ENCODE results near the gene FREM1. TPM values are rescaled to one million over a fixed set of nuclear protein-coding genes. Genes with fewer than 3 reads are reported as not detected.

Gene FREM1
- total RNA-seq, 1 donor from 2014 or later, result 0.52 TPM

DNA sequence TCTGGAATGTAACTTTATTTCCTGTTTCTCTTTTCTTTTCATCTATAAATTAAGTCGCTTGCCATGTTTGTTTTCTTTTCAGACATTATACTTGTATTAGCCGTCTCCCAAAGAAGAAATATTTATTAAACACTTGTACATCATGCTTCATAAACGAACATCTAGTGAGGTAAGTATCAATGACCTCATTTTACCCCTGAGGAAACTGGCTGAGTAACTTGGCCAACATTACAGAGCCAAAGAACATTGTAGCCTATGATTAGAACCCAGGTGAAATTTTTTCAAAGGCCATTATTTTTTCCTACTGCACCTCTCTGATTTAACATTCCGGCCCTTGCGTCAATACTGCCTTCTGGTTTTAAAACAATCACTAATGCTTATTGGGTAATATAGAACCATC, 4.2 kb downstream of the FREM1 start:
- H3K27ac ChIP-seq (ENCODE audit: low read depth, low read length), result no peak overlapping the region
- H3K9ac ChIP-seq (ENCODE audit: low read length), result no peak overlapping the region
- no peak for FAIRE-seq
- H4K20me1 ChIP-seq (ENCODE audit: insufficient read depth, low read length), result no peaks in the 10 kb centered on the region
- Mint-ChIP-seq H3K27me3 (ENCODE audit: low read depth, unreplicated experiment) (peaks cover 4% of the 10 kb centered on the region), H3K4me3 (ENCODE audit: unreplicated experiment) (no peak overlapping the region), H3K4me1 (ENCODE audit: low read depth, unreplicated experiment) (no peaks in the 10 kb centered on the region), H3K9me3 (ENCODE audit: unreplicated experiment) (no peaks in the 10 kb centered on the region), H3K27ac (ENCODE audit: unreplicated experiment) (no peak overlapping the region), H3K36me3 (ENCODE audit: low read depth, unreplicated experiment) (no peaks in the 10 kb centered on the region)
- DNase-seq (ENCODE audit: low read depth), result no peak
- H3K79me2 ChIP-seq (ENCODE audit: insufficient read depth, low read length), result no peaks in the 10 kb centered on the region
- H3K4me2 ChIP-seq (ENCODE audit: low read length), result no peak overlapping the region
- H3K9me3 ChIP-seq (ENCODE audit: insufficient read depth, low read depth, low read length), result no peaks in the 10 kb centered on the region
- H3K4me3 ChIP-seq (ENCODE audit: insufficient read depth, low read depth, low read length), result no peak overlapping the region
- H3K27me3 ChIP-seq (ENCODE audit: insufficient read depth, low read length), result peaks cover 3% of the 10 kb centered on the region
- H2AFZ ChIP-seq (ENCODE audit: low read depth, low read length), result no peak overlapping the region
- no peaks in the 10 kb centered on the region for H3K36me3 ChIP-seq (ENCODE audit: insufficient read depth, low read length)
- TF ChIP-seq, protein P1, sequence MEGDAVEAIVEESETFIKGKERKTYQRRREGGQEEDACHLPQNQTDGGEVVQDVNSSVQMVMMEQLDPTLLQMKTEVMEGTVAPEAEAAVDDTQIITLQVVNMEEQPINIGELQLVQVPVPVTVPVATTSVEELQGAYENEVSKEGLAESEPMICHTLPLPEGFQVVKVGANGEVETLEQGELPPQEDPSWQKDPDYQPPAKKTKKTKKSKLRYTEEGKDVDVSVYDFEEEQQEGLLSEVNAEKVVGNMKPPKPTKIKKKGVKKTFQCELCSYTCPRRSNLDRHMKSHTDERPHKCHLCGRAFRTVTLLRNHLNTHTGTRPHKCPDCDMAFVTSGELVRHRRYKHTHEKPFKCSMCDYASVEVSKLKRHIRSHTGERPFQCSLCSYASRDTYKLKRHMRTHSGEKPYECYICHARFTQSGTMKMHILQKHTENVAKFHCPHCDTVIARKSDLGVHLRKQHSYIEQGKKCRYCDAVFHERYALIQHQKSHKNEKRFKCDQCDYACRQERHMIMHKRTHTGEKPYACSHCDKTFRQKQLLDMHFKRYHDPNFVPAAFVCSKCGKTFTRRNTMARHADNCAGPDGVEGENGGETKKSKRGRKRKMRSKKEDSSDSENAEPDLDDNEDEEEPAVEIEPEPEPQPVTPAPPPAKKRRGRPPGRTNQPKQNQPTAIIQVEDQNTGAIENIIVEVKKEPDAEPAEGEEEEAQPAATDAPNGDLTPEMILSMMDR (IDR thresholded peaks at IDR 0.05; ENCODE audit: insufficient read depth, low read depth, low read length), result no peak
- no peak for TF ChIP-seq EZH2 (IDR thresholded peaks at IDR 0.05; ENCODE audit: insufficient read depth, low read length)
- H3K4me1 ChIP-seq (ENCODE audit: insufficient read depth, low read length), result no peaks in the 10 kb centered on the region

DNA sequence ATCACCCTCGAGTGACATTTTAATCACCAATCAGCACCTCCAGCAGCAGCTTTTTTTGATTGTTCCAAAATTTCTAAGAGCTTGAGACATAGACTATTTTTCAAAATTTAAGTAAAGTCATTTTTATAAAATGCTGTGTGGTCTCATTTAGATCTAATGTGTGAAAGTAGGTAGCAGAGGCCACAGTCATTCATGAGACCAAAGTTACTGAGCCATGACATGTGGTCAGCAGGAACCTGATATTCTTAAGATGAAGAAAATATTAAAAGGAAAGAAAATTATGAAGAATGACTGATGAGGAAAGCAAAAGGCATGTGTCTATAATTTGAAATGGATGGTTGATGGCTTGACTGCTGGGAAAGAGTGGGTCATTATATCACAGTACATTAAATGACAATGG, 7.2 kb downstream of the FREM1 start:
- Histone ChIP-seq H3K4me2 (ENCODE audit: low read length) (no peak overlapping the region), H3K36me3 (ENCODE audit: insufficient read depth, low read length) (no peaks in the 10 kb centered on the region), H3K27me3 (ENCODE audit: insufficient read depth, low read length) (no peaks in the 10 kb centered on the region), H3K79me2 (ENCODE audit: insufficient read depth, low read length) (no peaks in the 10 kb centered on the region), H3K4me1 (ENCODE audit: insufficient read depth, low read length) (no peaks in the 10 kb centered on the region), H3K9ac (ENCODE audit: low read length) (no peak overlapping the region), H4K20me1 (ENCODE audit: insufficient read depth, low read length) (no peaks in the 10 kb centered on the region), H3K9me3 (ENCODE audit: insufficient read depth, low read depth, low read length) (no peaks in the 10 kb centered on the region), H2AFZ (ENCODE audit: low read depth, low read length) (no peak overlapping the region), H3K27ac (ENCODE audit: low read depth, low read length) (no peak overlapping the region), H3K4me3 (ENCODE audit: insufficient read depth, low read depth, low read length) (no peak overlapping the region)
- Mint-ChIP-seq H3K27me3 (ENCODE audit: low read depth, unreplicated experiment) (peaks cover 4% of the 10 kb centered on the region), H3K36me3 (ENCODE audit: low read depth, unreplicated experiment) (no peaks in the 10 kb centered on the region), H3K27ac (ENCODE audit: unreplicated experiment) (no peak overlapping the region), H3K4me1 (ENCODE audit: low read depth, unreplicated experiment) (no peaks in the 10 kb centered on the region), H3K9me3 (ENCODE audit: unreplicated experiment) (no peaks in the 10 kb centered on the region), H3K4me3 (ENCODE audit: unreplicated experiment) (no peak overlapping the region)
- no peak for TF ChIP-seq EZH2 (IDR thresholded peaks at IDR 0.05; ENCODE audit: insufficient read depth, low read length)
- TF ChIP-seq, protein P1 (IDR thresholded peaks at IDR 0.05; ENCODE audit: insufficient read depth, low read depth, low read length), result no peak
- no peak for DNase-seq (ENCODE audit: low read depth)
- FAIRE-seq, result no peak

DNA sequence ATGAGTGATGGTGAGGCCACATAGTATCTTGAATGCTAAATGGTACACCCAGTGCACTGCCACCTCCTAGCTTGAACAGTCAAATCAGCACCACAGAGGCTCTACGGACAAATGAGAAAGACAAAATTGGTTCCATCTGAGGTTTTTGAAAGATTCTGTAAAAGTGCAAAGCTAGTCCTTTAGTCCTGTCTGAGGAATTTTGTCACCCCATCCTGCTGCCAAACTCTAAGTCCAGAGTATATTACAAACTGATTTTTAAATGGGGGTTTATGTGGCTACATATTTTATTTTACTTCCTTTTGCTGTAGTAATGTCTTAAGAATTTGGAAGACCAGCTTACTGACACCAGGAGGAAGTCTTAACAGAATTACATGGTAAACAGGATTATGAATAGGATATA, 7.7 kb downstream of the FREM1 start:
- H3K27ac Mint-ChIP-seq (ENCODE audit: unreplicated experiment), result no peak overlapping the region
- H3K4me1 ChIP-seq (ENCODE audit: insufficient read depth, low read length), result no peaks in the 10 kb centered on the region
- TF ChIP-seq EZH2 (IDR thresholded peaks at IDR 0.05; ENCODE audit: insufficient read depth, low read length), result no peak
- TF ChIP-seq, protein P1 (IDR thresholded peaks at IDR 0.05; ENCODE audit: insufficient read depth, low read depth, low read length), result no peak

More for the DNA sequence above, 7.7 kb downstream of the FREM1 start:
- Mint-ChIP-seq H3K9me3 (ENCODE audit: unreplicated experiment) (no peaks in the 10 kb centered on the region), H3K4me3 (ENCODE audit: unreplicated experiment) (no peak overlapping the region), H3K27me3 (ENCODE audit: low read depth, unreplicated experiment) (peaks cover 4% of the 10 kb centered on the region), H3K36me3 (ENCODE audit: low read depth, unreplicated experiment) (no peaks in the 10 kb centered on the region), H3K4me1 (ENCODE audit: low read depth, unreplicated experiment) (no peaks in the 10 kb centered on the region)
- Histone ChIP-seq H3K4me3 (ENCODE audit: insufficient read depth, low read depth, low read length) (no peak overlapping the region), H3K4me2 (ENCODE audit: low read length) (no peak overlapping the region), H3K36me3 (ENCODE audit: insufficient read depth, low read length) (no peaks in the 10 kb centered on the region), H3K9ac (ENCODE audit: low read length) (no peak overlapping the region), H3K27ac (ENCODE audit: low read depth, low read length) (no peak overlapping the region), H3K79me2 (ENCODE audit: insufficient read depth, low read length) (no peaks in the 10 kb centered on the region), H2AFZ (ENCODE audit: low read depth, low read length) (no peak overlapping the region), H3K27me3 (ENCODE audit: insufficient read depth, low read length) (no peaks in the 10 kb centered on the region), H4K20me1 (ENCODE audit: insufficient read depth, low read length) (no peaks in the 10 kb centered on the region), H3K9me3 (ENCODE audit: insufficient read depth, low read depth, low read length) (no peaks in the 10 kb centered on the region)
- FAIRE-seq (no peak), DNase-seq (ENCODE audit: low read depth) (no peak)
